ENCODE results near the gene FOLR3.

Gene FOLR3

GRCh38 chr11:72122607-72123006 is 12.9 kb upstream of the FOLR3 start:
- Histone ChIP-seq H3K36me3 (replicated peaks in 1 of 2; ENCODE audit: control insufficient read depth in 2 of 2, insufficient read depth in 2 of 2, low read length in 2 of 2) (no peaks in the 10 kb centered on the region), H3K4ac (ENCODE audit: low read length) (no peak overlapping the region), H3K14ac (ENCODE audit: low read length) (no peak overlapping the region), H3K27me3 (ENCODE audit: control insufficient read depth in 3 of 3, insufficient read depth in 3 of 3, low read depth in 1 of 3, low read length in 3 of 3) (no peaks in the 10 kb centered on the region), H2BK120ac (ENCODE audit: low read depth, low read length) (no peak overlapping the region), H4K91ac (ENCODE audit: low read depth, low read length, poor library complexity) (no peak overlapping the region), H3K27ac (replicated peaks; ENCODE audit: low read length) (no peak overlapping the region), H3K9me3 (replicated peaks in 1 of 2; ENCODE audit: control insufficient read depth in 2 of 2, insufficient read depth in 1 of 2, low read depth in 1 of 2, low read length in 2 of 2) (no peaks in the 10 kb centered on the region), H3K79me1 (ENCODE audit: low read depth, low read length) (no peaks in the 10 kb centered on the region), H3K23ac (ENCODE audit: low read depth, low read length, poor library complexity) (no peak overlapping the region), H3K4me2 (ENCODE audit: insufficient read depth, low read length, poor library complexity, severe bottlenecking) (no peak overlapping the region), H4K8ac (ENCODE audit: low read depth, low read length) (no peak overlapping the region), H3K9ac (ENCODE audit: low read depth, low read length, poor library complexity) (no peak overlapping the region), H3K4me1 (ENCODE audit: control insufficient read depth in 2 of 2, insufficient read depth in 1 of 2, low read depth in 1 of 2, low read length in 2 of 2) (no peaks in the 10 kb centered on the region), H2BK12ac (ENCODE audit: low read length) (no peak overlapping the region), H3K18ac (ENCODE audit: low read length) (no peak overlapping the region), H2BK15ac (ENCODE audit: low read length) (no peak overlapping the region), H3K4me3 (ENCODE audit: low read length in 2 of 2) (no peak overlapping the region), H2BK5ac (ENCODE audit: low read length) (no peak overlapping the region), H2AFZ (ENCODE audit: low read length) (no peak overlapping the region), H2AK5ac (ENCODE audit: low read depth, low read length) (no peak overlapping the region)
- whole genome bisulfite sequencing, 2 donors (ENCODE audit: extremely low coverage in 2 of 2, insufficient read length in 2 of 2, insufficient replicate concordance in 1 of 2), result no CpG with 5 or more reads among the region's 1 CpG
- DNase-seq (ENCODE audit: low spot score), result no peak

GRCh38 chr11:72123117-72123653 is 12.3 kb upstream of the FOLR3 start:
- H3K4me1 ChIP-seq (ENCODE audit: control insufficient read depth in 2 of 2, insufficient read depth in 1 of 2, low read depth in 1 of 2, low read length in 2 of 2), result no peaks in the 10 kb centered on the region
- H3K79me1 ChIP-seq (ENCODE audit: low read depth, low read length), result no peaks in the 10 kb centered on the region
- no peak overlapping the region for H2BK15ac ChIP-seq (ENCODE audit: low read length)
- H4K91ac ChIP-seq (ENCODE audit: low read depth, low read length, poor library complexity), result no peak overlapping the region
- no peak overlapping the region for H3K23ac ChIP-seq (ENCODE audit: low read depth, low read length, poor library complexity)
- H2BK120ac ChIP-seq (ENCODE audit: low read depth, low read length), result no peak overlapping the region
- H2BK5ac ChIP-seq (ENCODE audit: low read length), result no peak overlapping the region
- WGBS, 2 donors (ENCODE audit: extremely low coverage in 2 of 2, insufficient read length in 2 of 2, insufficient replicate concordance in 1 of 2), result no CpG with 5 or more reads among the region's 3 CpGs
- H3K4me3 ChIP-seq (ENCODE audit: low read length in 2 of 2), result no peak overlapping the region
- H2AK5ac ChIP-seq (ENCODE audit: low read depth, low read length), result no peak overlapping the region
- no peak overlapping the region for H3K27ac ChIP-seq (replicated peaks; ENCODE audit: low read length)
- no peak overlapping the region for H2BK12ac ChIP-seq (ENCODE audit: low read length)
- no peak overlapping the region for H3K9ac ChIP-seq (ENCODE audit: low read depth, low read length, poor library complexity)
- no peak overlapping the region for H3K18ac ChIP-seq (ENCODE audit: low read length)
- no peaks in the 10 kb centered on the region for H3K9me3 ChIP-seq (replicated peaks in 1 of 2; ENCODE audit: control insufficient read depth in 2 of 2, insufficient read depth in 1 of 2, low read depth in 1 of 2, low read length in 2 of 2)
- H3K4me2 ChIP-seq (ENCODE audit: insufficient read depth, low read length, poor library complexity, severe bottlenecking), result no peak overlapping the region
- H4K8ac ChIP-seq (ENCODE audit: low read depth, low read length), result no peak overlapping the region
- no peak overlapping the region for H3K14ac ChIP-seq (ENCODE audit: low read length)
- H2AFZ ChIP-seq (ENCODE audit: low read length), result no peak overlapping the region
- no peaks in the 10 kb centered on the region for H3K27me3 ChIP-seq (ENCODE audit: control insufficient read depth in 3 of 3, insufficient read depth in 3 of 3, low read depth in 1 of 3, low read length in 3 of 3)
- H3K4ac ChIP-seq (ENCODE audit: low read length), result no peak overlapping the region
- H3K36me3 ChIP-seq (replicated peaks in 1 of 2; ENCODE audit: control insufficient read depth in 2 of 2, insufficient read depth in 2 of 2, low read length in 2 of 2), result no peaks in the 10 kb centered on the region
- DNase-seq (ENCODE audit: low spot score), result no peak

GRCh38 chr11:72124046-72124445 is 11.5 kb upstream of the FOLR3 start:
- no CpG with 5 or more reads among the region's 6 CpGs for WGBS, 2 donors (ENCODE audit: extremely low coverage in 2 of 2, insufficient read length in 2 of 2, insufficient replicate concordance in 1 of 2)
- H2BK120ac ChIP-seq (ENCODE audit: low read depth, low read length), result no peak overlapping the region
- no peaks in the 10 kb centered on the region for H3K4me1 ChIP-seq (ENCODE audit: control insufficient read depth in 2 of 2, insufficient read depth in 1 of 2, low read depth in 1 of 2, low read length in 2 of 2)
- no peak overlapping the region for H3K4me2 ChIP-seq (ENCODE audit: insufficient read depth, low read length, poor library complexity, severe bottlenecking)
- H3K23ac ChIP-seq (ENCODE audit: low read depth, low read length, poor library complexity), result no peak overlapping the region
- H3K14ac ChIP-seq (ENCODE audit: low read length), result no peak overlapping the region
- no peak overlapping the region for H2BK5ac ChIP-seq (ENCODE audit: low read length)
- no peak overlapping the region for H3K27ac ChIP-seq (replicated peaks; ENCODE audit: low read length)
- H2AK5ac ChIP-seq (ENCODE audit: low read depth, low read length), result no peak overlapping the region
- H3K4ac ChIP-seq (ENCODE audit: low read length), result no peak overlapping the region
- H3K79me1 ChIP-seq (ENCODE audit: low read depth, low read length), result no peaks in the 10 kb centered on the region
- no peaks in the 10 kb centered on the region for H3K36me3 ChIP-seq (replicated peaks in 1 of 2; ENCODE audit: control insufficient read depth in 2 of 2, insufficient read depth in 2 of 2, low read length in 2 of 2)
- no peaks in the 10 kb centered on the region for H3K27me3 ChIP-seq (ENCODE audit: control insufficient read depth in 3 of 3, insufficient read depth in 3 of 3, low read depth in 1 of 3, low read length in 3 of 3)
- no peak overlapping the region for H2BK12ac ChIP-seq (ENCODE audit: low read length)
- no peak overlapping the region for H3K18ac ChIP-seq (ENCODE audit: low read length)
- no peak overlapping the region for H2BK15ac ChIP-seq (ENCODE audit: low read length)
- no peak for DNase-seq (ENCODE audit: low spot score)
- no peak overlapping the region for H3K4me3 ChIP-seq (ENCODE audit: low read length in 2 of 2)
- H3K9ac ChIP-seq (ENCODE audit: low read depth, low read length, poor library complexity), result no peak overlapping the region
- H4K91ac ChIP-seq (ENCODE audit: low read depth, low read length, poor library complexity), result no peak overlapping the region
- H4K8ac ChIP-seq (ENCODE audit: low read depth, low read length), result no peak overlapping the region
- H3K9me3 ChIP-seq (replicated peaks in 1 of 2; ENCODE audit: control insufficient read depth in 2 of 2, insufficient read depth in 1 of 2, low read depth in 1 of 2, low read length in 2 of 2), result peaks cover 0 to 5% of the 10 kb centered on the region in 2 donors
- no peak overlapping the region for H2AFZ ChIP-seq (ENCODE audit: low read length)

GRCh38 chr11:72125956-72126355 is 9.6 kb upstream of the FOLR3 start:
- DNase-seq (ENCODE audit: low spot score), result no peak
- no peak overlapping the region for H4K91ac ChIP-seq (ENCODE audit: low read depth, low read length, poor library complexity)
- H2BK15ac ChIP-seq (ENCODE audit: low read length), result no peak overlapping the region
- no peaks in the 10 kb centered on the region for H3K36me3 ChIP-seq (replicated peaks in 1 of 2; ENCODE audit: control insufficient read depth in 2 of 2, insufficient read depth in 2 of 2, low read length in 2 of 2)
- H2AK5ac ChIP-seq (ENCODE audit: low read depth, low read length), result no peak overlapping the region
- no peaks in the 10 kb centered on the region for H3K4me1 ChIP-seq (ENCODE audit: control insufficient read depth in 2 of 2, insufficient read depth in 1 of 2, low read depth in 1 of 2, low read length in 2 of 2)
- H3K4me2 ChIP-seq (ENCODE audit: insufficient read depth, low read length, poor library complexity, severe bottlenecking), result no peak overlapping the region
- no peak overlapping the region for H3K23ac ChIP-seq (ENCODE audit: low read depth, low read length, poor library complexity)
- no peak overlapping the region for H3K4me3 ChIP-seq (ENCODE audit: low read length in 2 of 2)
- no peak overlapping the region for H3K27ac ChIP-seq (replicated peaks; ENCODE audit: low read length)
- no peak overlapping the region for H3K9ac ChIP-seq (ENCODE audit: low read depth, low read length, poor library complexity)
- H4K8ac ChIP-seq (ENCODE audit: low read depth, low read length), result no peak overlapping the region
- no CpG with 5 or more reads among the region's 1 CpG for WGBS, 2 donors (ENCODE audit: extremely low coverage in 2 of 2, insufficient read length in 2 of 2, insufficient replicate concordance in 1 of 2)
- H3K27me3 ChIP-seq (ENCODE audit: control insufficient read depth in 3 of 3, insufficient read depth in 3 of 3, low read depth in 1 of 3, low read length in 3 of 3), result no peaks in the 10 kb centered on the region
- H2BK5ac ChIP-seq (ENCODE audit: low read length), result no peak overlapping the region
- no peak overlapping the region for H2BK120ac ChIP-seq (ENCODE audit: low read depth, low read length)
- H3K14ac ChIP-seq (ENCODE audit: low read length), result no peak overlapping the region
- no peak overlapping the region for H2BK12ac ChIP-seq (ENCODE audit: low read length)
- H3K18ac ChIP-seq (ENCODE audit: low read length), result no peak overlapping the region
- no peaks in the 10 kb centered on the region for H3K79me1 ChIP-seq (ENCODE audit: low read depth, low read length)
- H2AFZ ChIP-seq (ENCODE audit: low read length), result no peak overlapping the region
- H3K9me3 ChIP-seq (replicated peaks in 1 of 2; ENCODE audit: control insufficient read depth in 2 of 2, insufficient read depth in 1 of 2, low read depth in 1 of 2, low read length in 2 of 2), result peaks cover 0 to 8% of the 10 kb centered on the region in 2 donors
- no peak overlapping the region for H3K4ac ChIP-seq (ENCODE audit: low read length)
